Stomach (tissue), 9 donors: ENCODE results near the gene EPS8L2. TPM values are rescaled to one million over a fixed set of nuclear protein-coding genes. Genes with fewer than 3 reads are reported as not detected.

Experiments used
- DNase-seq, 2 donors: peaks; one replicate each; pipeline versions ENCODE4 v3.0.0 to v3.0.0-alpha.2; 2013 to 2019
- H3K27ac ChIP-seq, 5 donors: fragments of 200-600 bp in 4 of 5; sonication (generic) in 4 of 5; one replicate each; pipeline ENCODE4 v1.5.1; 2013 to 2019; ENCODE audit warnings: mild to moderate bottlenecking in 1 of 5, moderate library complexity in 1 of 5
- H3K27me3 ChIP-seq, 3 donors: fragments of 200-600 bp; sonication (generic); one replicate each; pipeline ENCODE4 v1.5.1; 2017 to 2019; ENCODE audit warnings: mixed run types in 1 of 3
- H3K36me3 ChIP-seq, 4 donors: fragments of 200-600 bp; sonication (generic); 1 replicate in 3 of 4; 2 replicates in 1 of 4; pipeline ENCODE4 v1.5.1; 2016 to 2019
- H3K4me1 ChIP-seq, 4 donors: fragments of 200-600 bp; sonication (generic); one replicate each; pipeline ENCODE4 v1.5.1; 2016 to 2019
- H3K4me3 ChIP-seq, 4 donors: fragments of 200-600 bp; sonication (generic) in 3 of 4; one replicate each; pipeline ENCODE4 v1.5.1; 2016 to 2019; ENCODE audit warnings: mild to moderate bottlenecking in 1 of 4
- H3K9me3 ChIP-seq, 4 donors: fragments of 200-600 bp; sonication (generic); one replicate each; pipeline ENCODE4 v1.5.1; 2016 to 2019
- CTCF ChIP-seq, 7 experiments: fragments of 450-650 bp in 4 of 7; fragments of 200-600 bp in 3 of 7; sonication (generic) in 3 of 7; IDR thresholded peaks; one replicate each; pipeline ENCODE4 v1.5.1; 2016 to 2019; ENCODE audit warnings: antibody characterized with exemption in 7 of 7, control low read depth in 2 of 7, mild to moderate bottlenecking in 1 of 7
- EP300 ChIP-seq: sonication (generic); formaldehyde crosslinking; IDR thresholded peaks from one replicate; pipeline ENCODE4 v1.6.1; 2017; ENCODE audit warnings: antibody characterized with exemption
- POLR2A ChIP-seq, 4 donors: fragments of 450-650 bp; IDR thresholded peaks; one replicate each; pipeline ENCODE4 v1.6.1; 2016; ENCODE audit warnings: antibody characterized with exemption in 4 of 4, control low read depth in 2 of 4, mild to moderate bottlenecking in 1 of 4, moderate library complexity in 1 of 4
- POLR2AphosphoS5 ChIP-seq, 3 donors: sonication (generic); formaldehyde crosslinking; IDR thresholded peaks; one replicate each; pipeline ENCODE4 v1.6.1; 2016; ENCODE audit warnings: antibody characterized with exemption in 3 of 3
- WGBS, 5 donors: extraction: QIAGEN DNeasy Blood & Tissue Kit in 3 of 5; methylation state at CpG; one replicate each; pipeline versions ENCODE4 v1.1.5 to v1.1.7; 2013 to 2018; 5-methylcytosine and 5-hydroxymethylcytosine counted together
- intact Hi-C: fragments of 100-400 bp; cut with DNase I; formaldehyde crosslinking; loops from one replicate; pipeline ENCODE4 v1.15.1; 2023; ENCODE audit warnings: low total_unique reads
- polyA plus RNA-seq, 3 donors: library from polyadenylated mRNA; stranded (reverse); fragments of 200-250 nt; gene quantifications; one replicate each; pipeline ENCODE4 v1.2.3, GENCODE V29; 2013
- total RNA-seq, 5 donors: library from RNA; depleted of rRNA; stranded (reverse); fragments of >200 nt; gene quantifications; one replicate each; pipeline versions ENCODE4 v1.1.0 to v1.2.3, GENCODE V29; 2014 to 2016
- donor health status: healthy with polysubstance abuse.
- donor health status: Bipolar disorder and iron deficiency.
- donor health status: healthy.

Gene EPS8L2
- total and polyA plus RNA-seq, 8 donors: 45.0 to 617 (median 180) TPM

GRCh38 chr11:720017-720641 lies 14.1 kb downstream of the EPS8L2 start:
- no peak for TF ChIP-seq POLR2A (IDR thresholded peaks at IDR 0.05)
- TF ChIP-seq POLR2AphosphoS5 (IDR thresholded peaks at IDR 0.05): no peak
- no peak for TF ChIP-seq CTCF (IDR thresholded peaks at IDR 0.05)
- TF ChIP-seq EP300: no peak
- H3K4me1 ChIP-seq: peaks cover 18 to 49% (median 29%) of the 10 kb centered on the region in 4 donors
- 64 to 84% (median 69%) methylated on average over 21 to 35 of the region's 35 CpGs for WGBS, 5 donors
- DNase-seq: no peak
- peak overlapping the region in 2 of 5 donors; percentile 40 to 52 for H3K27ac ChIP-seq
- intact Hi-C loops: loop anchor here (10.0 kb wide), 1 partner anchor 55 kb away; no protein-coding TSS in a partner anchor
- peak overlapping the region in 3 of 4 donors; percentile 27 to 41 (median 33) for H3K4me3 ChIP-seq
- peaks cover 0 to 61% (median 37%) of the 10 kb centered on the region in 3 donors for H3K27me3 ChIP-seq
- no peaks in the 10 kb centered on the region for H3K9me3 ChIP-seq
- H3K36me3 ChIP-seq: peaks cover 3 to 34% (median 24%) of the 10 kb centered on the region in 4 donors

DNA sequence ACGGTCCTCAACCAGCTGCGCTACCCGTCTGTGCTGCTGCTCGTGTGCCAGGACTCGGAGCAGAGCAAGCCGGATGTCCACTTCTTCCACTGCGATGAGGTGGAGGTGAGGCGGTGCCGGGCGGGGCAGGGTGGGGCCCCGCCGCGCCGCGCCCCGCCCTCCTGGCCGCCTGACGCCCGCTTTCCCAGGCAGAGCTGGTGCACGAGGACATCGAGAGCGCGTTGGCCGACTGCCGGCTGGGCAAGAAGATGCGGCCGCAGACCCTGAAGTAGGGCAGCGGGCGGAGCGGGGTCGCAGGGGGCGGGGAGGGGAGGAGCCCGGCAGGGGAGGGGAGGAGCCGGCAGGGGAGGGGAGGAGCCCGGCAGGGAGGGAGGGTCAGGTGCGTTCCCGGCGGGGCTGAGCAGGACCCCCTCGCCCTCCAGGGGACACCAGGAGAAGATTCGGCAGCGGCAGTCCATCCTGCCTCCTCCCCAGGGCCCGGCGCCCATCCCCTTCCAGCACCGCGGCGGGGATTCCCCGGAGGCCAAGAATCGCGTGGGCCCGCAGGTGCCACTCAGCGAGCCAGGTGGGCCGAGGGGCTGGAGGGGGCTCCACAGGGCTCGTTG lies 14.7 kb downstream of the EPS8L2 start:
- H3K27me3 ChIP-seq: peaks cover 0 to 67% (median 43%) of the 10 kb centered on the region in 3 donors

GRCh38 chr11:721247-721740 lies 15.3 kb downstream of the EPS8L2 start:
- Histone ChIP-seq H3K27me3 (peaks cover 0 to 72% (median 49%) of the 10 kb centered on the region in 3 donors), H3K4me3 (peak overlapping the region in 3 of 4 donors; percentile 27 to 41 (median 33)), H3K4me1 (peaks cover 29 to 61% (median 40%) of the 10 kb centered on the region in 4 donors), H3K27ac (no peak overlapping the region), H3K9me3 (no peaks in the 10 kb centered on the region), H3K36me3 (peaks cover 3 to 34% (median 25%) of the 10 kb centered on the region in 4 donors)
- intact Hi-C loops: loop anchor here (10.0 kb wide), 1 partner anchor 56 kb away; no protein-coding TSS in a partner anchor
- no peak for TF ChIP-seq EP300
- TF ChIP-seq POLR2A (IDR thresholded peaks at IDR 0.05): no peak
- no peak for TF ChIP-seq POLR2AphosphoS5 (IDR thresholded peaks at IDR 0.05)
- TF ChIP-seq CTCF (IDR thresholded peaks at IDR 0.05): no peak
- WGBS, 5 donors: 51 to 80% (median 69%) methylated on average over 9 to 28 of the region's 28 CpGs
- DNase-seq: peak in 1 of 2 donors; percentile 12

More for the DNA sequence above, 14.7 kb downstream of the EPS8L2 start:
- peaks cover 3 to 34% (median 25%) of the 10 kb centered on the region in 4 donors for H3K36me3 ChIP-seq
- H3K27ac ChIP-seq: peak overlapping the region in 3 of 5 donors; percentile 24 to 52 (median 40)
- no peaks in the 10 kb centered on the region for H3K9me3 ChIP-seq
- TF ChIP-seq POLR2A (IDR thresholded peaks at IDR 0.05) (no peak), EP300 (no peak), CTCF (IDR thresholded peaks at IDR 0.05) (no peak), POLR2AphosphoS5 (IDR thresholded peaks at IDR 0.05) (peak in 1 of 3 donors; percentile 24)
- 8 to 21% (median 17%) methylated on average over 2 to 53 of the region's 53 CpGs for WGBS, 5 donors
- intact Hi-C loops: loop anchor here (10.0 kb wide), 1 partner anchor 56 kb away; no protein-coding TSS in a partner anchor
- H3K4me1 ChIP-seq: peaks cover 24 to 55% (median 35%) of the 10 kb centered on the region in 4 donors
- peak; percentile 59 to 78 for DNase-seq
- peak overlapping the region in 3 of 4 donors; percentile 27 to 41 (median 33) for H3K4me3 ChIP-seq

DNA sequence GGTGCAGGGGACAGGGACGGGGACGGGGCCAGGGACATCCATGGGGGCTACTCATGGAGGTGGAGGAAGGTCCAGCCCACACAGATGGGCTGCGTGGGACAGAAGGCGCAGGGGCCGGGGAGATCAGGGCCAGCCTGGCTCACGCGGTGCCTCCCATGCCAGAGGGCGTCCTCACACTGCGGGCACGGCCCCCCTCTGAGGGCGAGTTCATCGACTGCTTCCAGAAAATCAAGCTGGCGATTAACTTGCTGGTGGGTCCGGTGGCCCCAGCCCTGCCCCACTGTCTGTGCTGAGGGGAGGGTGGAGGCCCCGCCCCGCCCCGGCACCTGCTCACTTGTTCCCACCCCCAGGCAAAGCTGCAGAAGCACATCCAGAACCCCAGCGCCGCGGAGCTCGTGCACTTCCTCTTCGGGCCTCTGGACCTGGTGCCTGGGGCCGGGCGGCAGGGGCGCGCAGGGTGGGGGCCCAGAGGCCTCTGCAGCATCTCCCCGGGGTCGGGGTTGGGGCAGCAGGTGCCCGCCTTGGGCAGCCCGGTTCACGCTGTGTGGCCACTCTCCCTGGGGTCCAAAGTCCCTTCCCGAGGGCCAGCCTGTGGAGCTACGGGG lies 15.8 kb downstream of the EPS8L2 start:
- Histone ChIP-seq H3K27me3 (peaks cover 0 to 78% (median 51%) of the 10 kb centered on the region in 3 donors), H3K27ac (no peak overlapping the region)

More for the DNA sequence above, 15.8 kb downstream of the EPS8L2 start:
- Histone ChIP-seq H3K36me3 (peaks cover 3 to 34% (median 25%) of the 10 kb centered on the region in 4 donors), H3K4me1 (peaks cover 35 to 66% (median 46%) of the 10 kb centered on the region in 4 donors), H3K4me3 (peak overlapping the region in 1 of 4 donors; percentile 27), H3K9me3 (no peaks in the 10 kb centered on the region)
- intact Hi-C loops: loop anchor here (10.0 kb wide), 1 partner anchor 57 kb away; no protein-coding TSS in a partner anchor
- 30 to 61% (median 56%) methylated on average over 11 to 33 of the region's 33 CpGs for WGBS, 5 donors
- no peak for TF ChIP-seq EP300
- TF ChIP-seq CTCF (IDR thresholded peaks at IDR 0.05): no peak
- TF ChIP-seq POLR2AphosphoS5 (IDR thresholded peaks at IDR 0.05): no peak
- TF ChIP-seq POLR2A (IDR thresholded peaks at IDR 0.05): no peak
- peak in 1 of 2 donors; percentile 53 for DNase-seq
